Fibroblast of gingiva (primary cell): ENCODE measurements around the gene CEP70.
"Not testable (repeated sequence)": the region's sequence is repeated elsewhere in the genome, so short reads cannot be mapped to it uniquely, and the experiment has no call there.

Experiments used
- DNase-seq: peaks from one replicate; pipeline ENCODE4 v3.0.0-alpha.2; 2011; ENCODE audit warnings: low read depth

The CEP70 gene

GRCh38 chr3:138470687-138471086 lies 123.4 kb downstream of the CEP70 start:
- no peak for DNase-seq

GRCh38 chr3:138469874-138470273 lies 124.2 kb downstream of the CEP70 start:
- DNase-seq, result no peak

GRCh38 chr3:138468886-138469285 lies 125.2 kb downstream of the CEP70 start:
- peak; percentile 18 for DNase-seq

GRCh38 chr3:138468451-138468850 lies 125.6 kb downstream of the CEP70 start:
- no peak for DNase-seq

- no peak for DNase-seq
These were observed 126.1 kb downstream of the CEP70 start for GRCh38 chr3:138467931-138468330.

GRCh38 chr3:138465925-138466324 lies 128.1 kb downstream of the CEP70 start:
- DNase-seq, result no peak

GRCh38 chr3:138465451-138465850 lies 128.6 kb downstream of the CEP70 start:
- DNase-seq, result no peak

GRCh38 chr3:138464491-138464860 lies 129.6 kb downstream of the CEP70 start:
- no peak for DNase-seq

- no peak for DNase-seq
These were observed 130.2 kb downstream of the CEP70 start for GRCh38 chr3:138463724-138464490.

GRCh38 chr3:138461896-138462295 lies 132.2 kb downstream of the CEP70 start:
- no peak for DNase-seq

- DNase-seq, result no peak
These were observed 132.8 kb downstream of the CEP70 start for GRCh38 chr3:138461246-138461645.

GRCh38 chr3:138460536-138461205 lies 133.4 kb downstream of the CEP70 start:
- DNase-seq, result no peak

GRCh38 chr3:138459619-138460535 lies 134.2 kb downstream of the CEP70 start:
- no peak for DNase-seq

- DNase-seq, result no peak
These were observed 135.1 kb downstream of the CEP70 start for GRCh38 chr3:138458774-138459499.

- no peak for DNase-seq
These were observed 136.0 kb downstream of the CEP70 start for GRCh38 chr3:138457863-138458735.

- DNase-seq, result no peak
These were observed 136.8 kb downstream of the CEP70 start for GRCh38 chr3:138456961-138457862.

- no peak for DNase-seq
These were observed 138.0 kb downstream of the CEP70 start for GRCh38 chr3:138455801-138456716.

- not testable (repeated sequence) for DNase-seq
These were observed 140.1 kb downstream of the CEP70 start for GRCh38 chr3:138453940-138454339.

GRCh38 chr3:138452436-138452835 lies 141.6 kb downstream of the CEP70 start:
- no peak for DNase-seq
